Pancreas (tissue), 10 donors: ENCODE data around the gene TSEN34. TPM values are rescaled to one million over a fixed set of nuclear protein-coding genes. Genes with fewer than 3 reads are reported as not detected.

ENCODE experiments used
- ATAC-seq, 4 donors: fragments of 200-7000 bp; cut with Tn5 transposase; one replicate each; pipeline versions ENCODE4 v1.8.0 to v1.9.1; 2020; ENCODE audit warnings: mild to moderate bottlenecking in 4 of 4, moderate library complexity in 4 of 4
- DNase-seq, 6 donors: peaks; one replicate each; pipeline ENCODE4 v3.0.0-alpha.2; 2020
- FAIRE-seq: peaks from 2 replicates; lab custom pipeline; 2012; peaks lifted over from hg19 to GRCh38; lab: Jason Lieb, UNC
- H3K27ac ChIP-seq, 4 donors: fragments of 200-600 bp; sonication (generic); 1 replicate in 3 of 4; 2 replicates in 1 of 4; pipeline versions ENCODE4 v1.5.0 to v1.8.0; 2020
- H3K27me3 ChIP-seq, 4 donors: fragments of 200-600 bp; one replicate each; pipeline ENCODE4 v1.8.0; 2021
- H3K36me3 ChIP-seq, 3 donors: fragments of 200-600 bp; sonication (generic) in 1 of 3; one replicate each; pipeline versions ENCODE4 v1.5.0 to v1.8.0; 2020 to 2021
- H3K4me1 ChIP-seq, 3 donors: fragments of 200-600 bp; one replicate each; pipeline ENCODE4 v1.8.0; 2021
- H3K4me3 ChIP-seq, 4 donors: fragments of 200-600 bp; sonication (generic) in 2 of 4; one replicate each; pipeline versions ENCODE4 v1.5.0 to v1.8.0; 2020 to 2021
- H3K9me3 ChIP-seq, 4 donors: fragments of 200-600 bp; one replicate each; pipeline ENCODE4 v1.8.0; 2021
- WGBS, 2 donors: extraction: QIAGEN DNeasy Blood & Tissue Kit; methylation state at CpG; one replicate each; pipeline ENCODE4 v1.1.7; 2013; 5-methylcytosine and 5-hydroxymethylcytosine counted together
- intact Hi-C, 3 donors: fragments of 100-400 bp; cut with DNase I; formaldehyde crosslinking; loops; one replicate each; pipeline versions ENCODE4 v1.11.1 to v1.14.2; 2022
- polyA plus RNA-seq, 2 donors: library from polyadenylated mRNA; stranded (reverse); fragments of 200-250 nt; gene quantifications; one replicate each; pipeline ENCODE4 v1.2.3, GENCODE V29; 2013
- total RNA-seq, 6 donors: library from RNA; stranded (reverse); fragmentation: NEBNext Ultra II Directional in 4 of 6; extraction: Animal tissue kit (Norgen Biotek cat#: 25700) in 4 of 6; gene quantifications; one replicate each; pipeline versions ENCODE4 v1.2.1 to v1.2.4, GENCODE V29; 2021 to 2023
- TF ChIP-seq, protein P1 (sequence below), 4 donors: fragments of 200-600 bp; sonication (generic) in 3 of 4; IDR thresholded peaks; one replicate each; pipeline versions ENCODE4 v1.5.0 to v1.8.0; 2021; ENCODE audit warnings: antibody characterized with exemption in 4 of 4
- donor health status: healthy with polysubstance abuse.
- donor health status: DM: no; HTN: no; CAD: no; lungs with moderate emphysema.
- donor health status: DM: no; HTN: no; CAD: no.
- donor health status: control.
- donor health status: control.
- donor health status: Bipolar disorder and iron deficiency.
- donor health status: DM: yes; HTN: yes; CAD: no.
- donor health status: DM: no; HTN: no; CAD: no.
- donor health status: DM: no; HTN: no; CAD: no.
- donor health status: DM: yes; HTN: yes; CAD: no.

The TSEN34 gene
- total and polyA plus RNA-seq, 8 donors, result 16.8 to 33.3 (median 19.4) TPM

DNA sequence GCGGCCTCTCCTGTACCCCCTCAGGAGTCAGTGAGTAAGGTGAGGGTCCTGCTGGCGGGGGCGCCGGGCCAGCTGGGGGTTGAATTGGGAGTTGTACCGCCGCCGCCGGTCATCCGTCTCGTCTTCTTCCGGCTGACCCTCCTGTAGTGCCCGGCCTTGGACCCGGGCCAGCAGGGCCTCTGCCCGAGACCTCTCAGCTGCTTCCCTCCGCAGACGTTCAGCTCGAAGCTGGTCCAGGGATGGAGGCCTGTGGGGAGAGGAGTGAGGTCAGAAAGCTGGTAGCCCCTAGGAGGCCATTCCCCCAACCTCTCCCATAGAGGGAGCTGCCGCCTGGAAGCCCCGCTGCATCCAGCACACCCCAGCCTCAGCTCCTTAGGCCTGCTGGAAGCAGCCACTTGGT, 35.4 kb upstream of the TSEN34 start:
- DNase-seq (peak in 1 of 6 donors; percentile 57), FAIRE-seq (no peak), ATAC-seq (no peak)
- WGBS, 2 donors, result 71 to 75% methylated on average over 19 of the region's 19 CpGs
- H3K36me3 ChIP-seq, result peaks cover 8 to 68% (median 28%) of the 10 kb centered on the region in 3 donors
- intact Hi-C loops, result no loop called here
- no peak overlapping the region for H3K27ac ChIP-seq
- no peaks in the 10 kb centered on the region for H3K9me3 ChIP-seq
- H3K4me3 ChIP-seq, result no peak overlapping the region
- peaks cover 3 to 10% (median 9%) of the 10 kb centered on the region in 3 donors for H3K4me1 ChIP-seq
- TF ChIP-seq, protein P1, sequence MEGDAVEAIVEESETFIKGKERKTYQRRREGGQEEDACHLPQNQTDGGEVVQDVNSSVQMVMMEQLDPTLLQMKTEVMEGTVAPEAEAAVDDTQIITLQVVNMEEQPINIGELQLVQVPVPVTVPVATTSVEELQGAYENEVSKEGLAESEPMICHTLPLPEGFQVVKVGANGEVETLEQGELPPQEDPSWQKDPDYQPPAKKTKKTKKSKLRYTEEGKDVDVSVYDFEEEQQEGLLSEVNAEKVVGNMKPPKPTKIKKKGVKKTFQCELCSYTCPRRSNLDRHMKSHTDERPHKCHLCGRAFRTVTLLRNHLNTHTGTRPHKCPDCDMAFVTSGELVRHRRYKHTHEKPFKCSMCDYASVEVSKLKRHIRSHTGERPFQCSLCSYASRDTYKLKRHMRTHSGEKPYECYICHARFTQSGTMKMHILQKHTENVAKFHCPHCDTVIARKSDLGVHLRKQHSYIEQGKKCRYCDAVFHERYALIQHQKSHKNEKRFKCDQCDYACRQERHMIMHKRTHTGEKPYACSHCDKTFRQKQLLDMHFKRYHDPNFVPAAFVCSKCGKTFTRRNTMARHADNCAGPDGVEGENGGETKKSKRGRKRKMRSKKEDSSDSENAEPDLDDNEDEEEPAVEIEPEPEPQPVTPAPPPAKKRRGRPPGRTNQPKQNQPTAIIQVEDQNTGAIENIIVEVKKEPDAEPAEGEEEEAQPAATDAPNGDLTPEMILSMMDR (IDR thresholded peaks at IDR 0.05), result no peak
- H3K27me3 ChIP-seq, result no peaks in the 10 kb centered on the region

- FAIRE-seq, result no peak
- no peak overlapping the region for H3K27ac ChIP-seq
- no peak for ATAC-seq
- H3K4me3 ChIP-seq, result no peak overlapping the region
- peaks cover 8 to 62% (median 28%) of the 10 kb centered on the region in 3 donors for H3K36me3 ChIP-seq
- 75 to 79% methylated on average over 11 of the region's 11 CpGs for WGBS, 2 donors
- no peak for DNase-seq
- intact Hi-C loops, result no loop called here
- H3K4me1 ChIP-seq, result peaks cover 4 to 15% (median 14%) of the 10 kb centered on the region in 3 donors
- H3K27me3 ChIP-seq, result no peaks in the 10 kb centered on the region
- H3K9me3 ChIP-seq, result no peaks in the 10 kb centered on the region
- TF ChIP-seq, protein P1 (IDR thresholded peaks at IDR 0.05), result no peak
These were observed 34.6 kb upstream of the TSEN34 start for GRCh38 chr19:54156490-54156889.

DNA sequence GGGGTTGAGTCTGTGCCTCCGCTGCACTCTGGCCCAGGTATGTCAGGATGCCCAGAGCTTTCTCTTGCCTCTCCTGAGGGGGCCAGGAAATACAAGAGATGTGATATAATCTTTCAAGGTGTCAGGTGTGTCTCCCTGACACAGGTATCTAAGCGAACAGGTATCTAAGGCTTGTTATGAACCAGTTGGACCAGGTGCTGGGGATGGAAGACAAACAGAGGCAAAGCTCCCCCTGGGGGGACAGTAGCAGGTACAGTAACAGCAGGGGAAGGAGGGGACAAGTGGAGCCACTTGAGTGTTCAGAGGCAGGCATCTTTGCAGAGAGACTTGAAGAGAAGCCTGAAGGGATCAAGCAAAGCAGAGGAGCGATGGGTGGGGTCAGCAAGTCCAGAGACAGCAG, 34.2 kb upstream of the TSEN34 start:
- 82 to 83% methylated on average over 3 of the region's 3 CpGs for WGBS, 2 donors
- Histone ChIP-seq H3K36me3 (peaks cover 8 to 57% (median 23%) of the 10 kb centered on the region in 3 donors), H3K27ac (no peak overlapping the region), H3K4me3 (no peak overlapping the region), H3K27me3 (no peaks in the 10 kb centered on the region), H3K4me1 (peaks cover 4 to 15% (median 14%) of the 10 kb centered on the region in 3 donors), H3K9me3 (no peaks in the 10 kb centered on the region)
- TF ChIP-seq, protein P1 (IDR thresholded peaks at IDR 0.05), result no peak
- ATAC-seq (no peak), FAIRE-seq (no peak), DNase-seq (no peak)
- intact Hi-C loops, result no loop called here

- ATAC-seq, result no peak
- intact Hi-C loops, result no loop called here
- Histone ChIP-seq H3K27me3 (no peaks in the 10 kb centered on the region), H3K27ac (peak overlapping the region; percentile 91 to 95 (median 93)), H3K4me3 (peak overlapping the region; percentile 59 to 90 (median 70)), H3K4me1 (peaks cover 9 to 23% (median 14%) of the 10 kb centered on the region in 3 donors), H3K36me3 (peaks cover 7 to 38% (median 15%) of the 10 kb centered on the region in 3 donors), H3K9me3 (no peaks in the 10 kb centered on the region)
- TF ChIP-seq, protein P1 (IDR thresholded peaks at IDR 0.05), result no peak
- 8% methylated on average over 19 of the region's 19 CpGs for WGBS, 2 donors
- DNase-seq, result peak in 1 of 6 donors; percentile 24
- no peak for FAIRE-seq
These were observed 32.2 kb upstream of the TSEN34 start for GRCh38 chr19:54158812-54159351.
